Measurements from ENCODE around the gene LMOD1. TPM values are rescaled to one million over a fixed set of nuclear protein-coding genes. Genes with fewer than 3 reads are reported as not detected.
A peak's percentile ranks its signal among the peaks of the same experiment; 100 is the strongest.

The LMOD1 gene
- total and polyA plus RNA-seq, 3 donors from 2014 or later = 31.4 to 46.3 (median 39.4) TPM

GRCh38 chr1:201889090-201889968 is 57.0 kb downstream of the LMOD1 start:
- Histone ChIP-seq H3K4me1 (peaks cover 29% of the 10 kb centered on the region), H3K27me3 (no peaks in the 10 kb centered on the region), H3K4me3 (peak overlapping the region; percentile 67 to 69), H3K27ac (peak overlapping the region in 1 of 2 donors; percentile 53), H3K9me3 (no peaks in the 10 kb centered on the region), H3K36me3 (ENCODE audit: low read depth, missing control alignments) (no peaks in the 10 kb centered on the region)
- WGBS, 2 donors = 11 to 12% methylated on average over 18 to 31 of the region's 33 CpGs
- TF ChIP-seq, protein P1, sequence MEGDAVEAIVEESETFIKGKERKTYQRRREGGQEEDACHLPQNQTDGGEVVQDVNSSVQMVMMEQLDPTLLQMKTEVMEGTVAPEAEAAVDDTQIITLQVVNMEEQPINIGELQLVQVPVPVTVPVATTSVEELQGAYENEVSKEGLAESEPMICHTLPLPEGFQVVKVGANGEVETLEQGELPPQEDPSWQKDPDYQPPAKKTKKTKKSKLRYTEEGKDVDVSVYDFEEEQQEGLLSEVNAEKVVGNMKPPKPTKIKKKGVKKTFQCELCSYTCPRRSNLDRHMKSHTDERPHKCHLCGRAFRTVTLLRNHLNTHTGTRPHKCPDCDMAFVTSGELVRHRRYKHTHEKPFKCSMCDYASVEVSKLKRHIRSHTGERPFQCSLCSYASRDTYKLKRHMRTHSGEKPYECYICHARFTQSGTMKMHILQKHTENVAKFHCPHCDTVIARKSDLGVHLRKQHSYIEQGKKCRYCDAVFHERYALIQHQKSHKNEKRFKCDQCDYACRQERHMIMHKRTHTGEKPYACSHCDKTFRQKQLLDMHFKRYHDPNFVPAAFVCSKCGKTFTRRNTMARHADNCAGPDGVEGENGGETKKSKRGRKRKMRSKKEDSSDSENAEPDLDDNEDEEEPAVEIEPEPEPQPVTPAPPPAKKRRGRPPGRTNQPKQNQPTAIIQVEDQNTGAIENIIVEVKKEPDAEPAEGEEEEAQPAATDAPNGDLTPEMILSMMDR (IDR thresholded peaks at IDR 0.05) = no peak
- TF ChIP-seq POLR2A (IDR thresholded peaks at IDR 0.05) = no peak
- no peak for DNase-seq
- intact Hi-C loops (cut with DNase I; ENCODE audit: low total_unique reads) = no loop called here

DNA sequence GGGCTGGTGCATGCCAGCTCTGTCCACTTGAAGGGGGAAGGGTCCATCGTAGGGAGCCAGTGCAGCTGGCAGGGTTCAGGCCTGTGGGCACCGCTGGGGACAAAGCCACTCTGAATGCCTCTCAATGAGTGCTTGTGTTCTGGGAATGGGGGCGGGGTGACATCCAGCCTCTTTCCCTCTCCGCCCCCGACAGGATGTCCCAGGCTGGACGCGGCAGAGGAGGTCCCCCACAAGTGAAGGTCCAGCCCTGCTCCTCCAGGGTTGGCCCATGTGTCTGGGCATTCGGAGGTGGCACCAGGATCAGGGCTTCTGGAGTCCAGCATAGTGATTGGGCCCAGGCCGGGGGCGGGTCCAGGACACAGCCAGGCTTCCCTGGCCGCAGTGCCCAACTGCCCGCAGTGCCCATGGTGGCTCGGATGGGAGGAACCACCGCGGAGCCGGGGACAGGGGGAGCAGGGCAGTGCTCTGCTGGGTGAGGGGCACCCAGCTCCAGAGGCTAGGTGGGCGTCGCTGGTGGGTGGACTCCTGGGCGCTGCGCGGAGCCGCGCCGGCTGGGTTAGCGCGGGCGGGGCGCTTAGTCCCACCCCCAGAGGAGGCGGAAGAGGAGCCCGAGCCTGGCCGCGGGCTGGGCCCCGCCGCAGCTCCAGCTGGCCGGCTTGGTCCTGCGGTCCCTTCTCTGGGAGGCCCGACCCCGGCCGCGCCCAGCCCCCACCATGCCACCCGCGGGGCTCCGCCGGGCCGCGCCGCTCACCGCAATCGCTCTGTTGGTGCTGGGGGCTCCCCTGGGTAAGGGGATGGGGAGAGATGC is 57.9 kb downstream of the LMOD1 start, which contains the start of gene SHISA4:
SHISA4 (plus strand) TSS at position 617 of the 808 bp plus-strand sequence; CDS start at position 714, 97 bp downstream.
- intact Hi-C loops (cut with DNase I; ENCODE audit: low total_unique reads) = no loop called here
- peak; percentile 85 for DNase-seq

DNA sequence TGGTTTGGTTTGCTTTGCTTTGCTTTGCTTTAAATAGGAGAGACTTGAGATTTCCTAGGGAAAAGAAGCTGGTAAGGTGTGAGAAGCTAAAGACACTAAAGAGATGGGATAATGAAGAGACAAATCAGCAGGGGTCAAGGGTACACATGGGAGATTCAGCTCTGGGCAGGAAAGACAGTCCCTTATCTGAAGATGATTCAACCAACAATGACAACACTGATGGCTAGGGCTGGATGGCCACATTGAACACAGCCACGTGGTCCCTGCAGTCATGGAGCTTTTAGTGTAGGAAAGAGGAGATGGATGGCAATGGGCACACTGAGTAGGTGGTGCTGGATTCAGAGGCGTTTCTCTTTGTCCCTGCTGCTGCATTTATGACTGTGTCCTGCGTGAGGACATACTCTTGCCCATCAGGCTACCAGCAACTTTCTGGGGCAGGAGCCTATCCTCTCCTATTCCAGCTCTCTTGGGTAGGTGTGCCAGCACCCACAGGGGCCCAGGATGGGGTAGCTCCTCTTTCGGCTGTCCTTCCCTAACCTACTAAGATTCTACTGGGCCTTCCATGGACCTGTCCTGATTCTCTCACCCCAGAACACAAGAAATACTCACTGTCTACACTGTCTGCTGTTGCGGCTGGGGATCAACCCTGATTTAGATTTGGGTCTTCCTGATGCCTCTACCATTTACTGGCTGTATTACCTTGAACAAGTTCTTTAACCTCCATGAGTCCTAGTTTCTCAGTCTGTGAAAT is 59.1 kb downstream of the LMOD1 start:
- Histone ChIP-seq H3K36me3 (ENCODE audit: low read depth, missing control alignments) (no peaks in the 10 kb centered on the region), H3K27me3 (no peaks in the 10 kb centered on the region), H3K27ac (no peak overlapping the region), H3K4me3 (no peak overlapping the region), H3K9me3 (no peaks in the 10 kb centered on the region), H3K4me1 (peaks cover 45% of the 10 kb centered on the region)
- TF ChIP-seq, protein P1 (IDR thresholded peaks at IDR 0.05) = no peak
- no peak for TF ChIP-seq POLR2A (IDR thresholded peaks at IDR 0.05)
- DNase-seq = no peak
- WGBS, 2 donors = 85 to 88% methylated on average over 5 of the region's 5 CpGs
- intact Hi-C loops (cut with DNase I; ENCODE audit: low total_unique reads) = no loop called here

More for the DNA sequence above, 57.9 kb downstream of the LMOD1 start, which contains the start of gene SHISA4:
- 0 to 5% methylated on average over 5 to 37 of the region's 49 CpGs for WGBS, 2 donors
- H3K9me3 ChIP-seq = no peaks in the 10 kb centered on the region
- H3K27me3 ChIP-seq = no peaks in the 10 kb centered on the region
- H3K4me3 ChIP-seq = peak within 1 kb of the TSS; percentile 67 to 69
- TF ChIP-seq, protein P1 (IDR thresholded peaks at IDR 0.05) = no peak
- TF ChIP-seq POLR2A (IDR thresholded peaks at IDR 0.05) = no peak
- no peaks in the 10 kb centered on the region for H3K36me3 ChIP-seq (ENCODE audit: low read depth, missing control alignments)
- peak within 1 kb of the TSS; percentile 4 to 53 for H3K27ac ChIP-seq
- peaks cover 37% of the 10 kb centered on the region for H3K4me1 ChIP-seq

DNA sequence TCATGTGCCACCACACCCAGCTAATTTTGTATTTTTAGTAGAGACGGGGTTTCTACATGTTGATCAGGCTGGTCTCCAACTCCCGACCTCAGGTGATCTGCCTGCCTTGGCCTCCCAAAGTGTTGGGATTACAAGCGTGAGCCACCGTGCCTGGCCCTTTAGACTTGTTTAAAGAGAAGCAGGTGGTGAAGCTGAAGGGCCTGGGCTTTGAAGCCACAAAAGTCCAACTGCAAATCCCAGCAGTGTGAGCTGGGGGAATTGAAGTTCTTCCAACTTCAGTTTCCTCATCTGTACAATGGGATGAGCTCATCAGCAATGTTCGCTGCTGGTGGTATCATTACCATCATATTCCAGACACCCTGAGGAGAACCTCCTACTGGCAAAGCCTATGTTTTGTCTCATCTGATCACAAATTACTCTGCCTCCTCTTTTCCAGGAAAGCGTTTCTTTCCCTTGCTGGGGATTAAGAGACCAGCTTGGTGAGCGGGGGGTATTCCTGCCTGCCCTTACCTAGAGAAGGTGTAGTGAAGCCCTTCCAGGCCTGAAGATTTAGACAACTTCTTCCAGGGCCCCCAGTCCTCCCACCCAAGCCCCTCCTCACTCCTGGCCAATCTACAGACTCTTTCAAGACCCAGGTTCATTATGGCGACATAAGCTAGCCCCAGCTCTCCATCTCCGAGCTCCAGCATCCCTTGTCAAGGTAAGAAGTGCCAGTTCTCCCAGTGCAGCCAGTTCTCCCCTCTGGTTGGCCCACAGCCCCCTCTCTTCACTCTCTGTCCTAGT is 60.1 kb downstream of the LMOD1 start:
- Histone ChIP-seq H3K9me3 (no peaks in the 10 kb centered on the region), H3K27me3 (no peaks in the 10 kb centered on the region), H3K4me3 (no peak overlapping the region), H3K27ac (peak overlapping the region in 1 of 2 donors; percentile 5), H3K4me1 (peaks cover 45% of the 10 kb centered on the region), H3K36me3 (ENCODE audit: low read depth, missing control alignments) (no peaks in the 10 kb centered on the region)
- TF ChIP-seq, protein P1 (IDR thresholded peaks at IDR 0.05) = no peak
- no peak for TF ChIP-seq POLR2A (IDR thresholded peaks at IDR 0.05)
- no peak for DNase-seq
- intact Hi-C loops (cut with DNase I; ENCODE audit: low total_unique reads) = no loop called here
- WGBS, 2 donors = 90 to 91% methylated on average over 8 to 9 of the region's 9 CpGs
